Measurements from ENCODE around the gene TFEB. TPM values are rescaled to one million over a fixed set of nuclear protein-coding genes. Genes with fewer than 3 reads are reported as not detected.

The TFEB gene
- total RNA-seq, 1 donor = 5.1 TPM

DNA sequence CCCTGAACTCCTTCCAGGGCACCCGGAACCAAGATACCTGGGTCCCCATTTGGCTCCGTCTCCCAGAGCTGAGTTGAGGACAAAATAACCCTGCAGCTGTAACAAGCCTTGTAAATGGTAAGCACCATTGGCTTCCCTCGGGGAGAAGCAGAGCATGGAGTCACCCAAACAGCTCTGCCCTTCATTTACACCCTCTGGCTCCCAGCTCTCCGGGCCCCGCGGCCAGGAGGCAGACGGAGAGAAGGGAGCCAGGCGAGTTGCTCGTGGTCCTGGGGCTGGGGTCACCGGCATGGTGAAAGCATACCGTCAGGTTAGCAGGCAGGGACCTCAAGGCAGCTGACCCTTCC, 2.1 kb downstream of the TFEB start:
- H3K9me3 ChIP-seq (ENCODE audit: low read depth, low read length) = no peaks in the 10 kb centered on the region
- no peaks in the 10 kb centered on the region for H3K27me3 ChIP-seq (ENCODE audit: insufficient read depth, low read length)
- peak overlapping the region; percentile 92 for H2AFZ ChIP-seq (ENCODE audit: low read length)
- H4K20me1 ChIP-seq (ENCODE audit: insufficient read depth, low read length) = peaks cover 17% of the 10 kb centered on the region
- H3K36me3 ChIP-seq (ENCODE audit: insufficient read depth, low read length) = no peaks in the 10 kb centered on the region
- peak overlapping the region; percentile 76 for H3K4me3 ChIP-seq (ENCODE audit: insufficient read depth, low read length)
- peak; percentile 86 for DNase-seq (ENCODE audit: insufficient read length, low spot score, missing footprints)
- peak overlapping the region; percentile 85 for H3K4me2 ChIP-seq (ENCODE audit: insufficient read depth, low read length)
- H3K79me2 ChIP-seq (ENCODE audit: insufficient read depth, low read length) = peaks cover 35% of the 10 kb centered on the region
- peaks cover 30% of the 10 kb centered on the region for H3K4me1 ChIP-seq (ENCODE audit: insufficient read depth, low read length)
- H3K27ac ChIP-seq (ENCODE audit: low read depth, low read length) = peak overlapping the region; percentile 54
- TF ChIP-seq, protein P1, sequence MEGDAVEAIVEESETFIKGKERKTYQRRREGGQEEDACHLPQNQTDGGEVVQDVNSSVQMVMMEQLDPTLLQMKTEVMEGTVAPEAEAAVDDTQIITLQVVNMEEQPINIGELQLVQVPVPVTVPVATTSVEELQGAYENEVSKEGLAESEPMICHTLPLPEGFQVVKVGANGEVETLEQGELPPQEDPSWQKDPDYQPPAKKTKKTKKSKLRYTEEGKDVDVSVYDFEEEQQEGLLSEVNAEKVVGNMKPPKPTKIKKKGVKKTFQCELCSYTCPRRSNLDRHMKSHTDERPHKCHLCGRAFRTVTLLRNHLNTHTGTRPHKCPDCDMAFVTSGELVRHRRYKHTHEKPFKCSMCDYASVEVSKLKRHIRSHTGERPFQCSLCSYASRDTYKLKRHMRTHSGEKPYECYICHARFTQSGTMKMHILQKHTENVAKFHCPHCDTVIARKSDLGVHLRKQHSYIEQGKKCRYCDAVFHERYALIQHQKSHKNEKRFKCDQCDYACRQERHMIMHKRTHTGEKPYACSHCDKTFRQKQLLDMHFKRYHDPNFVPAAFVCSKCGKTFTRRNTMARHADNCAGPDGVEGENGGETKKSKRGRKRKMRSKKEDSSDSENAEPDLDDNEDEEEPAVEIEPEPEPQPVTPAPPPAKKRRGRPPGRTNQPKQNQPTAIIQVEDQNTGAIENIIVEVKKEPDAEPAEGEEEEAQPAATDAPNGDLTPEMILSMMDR (IDR thresholded peaks at IDR 0.05; ENCODE audit: extremely low read depth, low read depth, low read length) = no peak

DNA sequence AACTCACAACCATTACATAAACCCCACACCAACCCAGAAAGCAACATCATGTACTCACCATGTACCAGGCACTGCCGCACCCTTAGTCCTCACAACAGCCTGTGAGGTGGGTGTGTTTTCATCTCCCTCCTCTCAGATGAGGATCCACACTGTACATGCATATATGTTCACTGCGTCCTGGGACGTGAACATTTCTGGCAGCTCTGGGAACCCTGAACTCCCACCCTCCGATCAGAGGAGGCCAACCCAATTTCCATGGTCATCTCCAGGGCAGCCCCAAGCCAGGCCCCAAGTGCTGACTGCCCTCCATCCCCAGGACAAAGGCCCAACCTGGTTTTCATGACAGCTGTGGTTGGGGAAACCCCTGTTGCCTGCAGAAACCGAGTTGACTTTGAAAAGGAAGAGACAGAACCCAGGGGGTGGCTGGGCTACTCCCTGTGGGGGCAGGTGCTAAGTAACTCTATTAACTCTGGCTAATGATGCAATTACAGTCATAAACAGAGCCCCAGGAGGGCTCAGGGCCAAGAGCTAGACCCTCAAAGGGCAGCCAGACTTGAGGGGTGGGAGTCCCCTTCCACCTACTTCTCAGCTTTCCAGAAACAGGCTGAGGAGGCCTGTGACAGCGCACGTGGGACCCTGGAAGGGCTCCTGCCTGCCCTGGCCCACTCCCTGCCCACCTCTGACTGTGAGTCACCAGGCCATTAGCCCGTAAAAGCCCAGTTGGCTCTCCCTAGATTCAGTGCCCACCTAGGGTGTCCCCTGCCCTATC, 2.6 kb downstream of the TFEB start:
- DNase-seq (ENCODE audit: insufficient read length, low spot score, missing footprints) = peak; percentile 85
- H3K79me2 ChIP-seq (ENCODE audit: insufficient read depth, low read length) = peaks cover 40% of the 10 kb centered on the region
- peak overlapping the region; percentile 76 for H3K4me3 ChIP-seq (ENCODE audit: insufficient read depth, low read length)

GRCh38 chr6:41732149-41732548, 3.3 kb downstream of the TFEB start:
- H3K4me2 ChIP-seq (ENCODE audit: insufficient read depth, low read length) = peak overlapping the region; percentile 85
- no peak overlapping the region for H2AFZ ChIP-seq (ENCODE audit: low read length)
- no peak overlapping the region for H3K4me3 ChIP-seq (ENCODE audit: insufficient read depth, low read length)
- no peaks in the 10 kb centered on the region for H3K36me3 ChIP-seq (ENCODE audit: insufficient read depth, low read length)
- H3K4me1 ChIP-seq (ENCODE audit: insufficient read depth, low read length) = peaks cover 30% of the 10 kb centered on the region
- no peak for DNase-seq (ENCODE audit: insufficient read length, low spot score, missing footprints)
- no peaks in the 10 kb centered on the region for H3K9me3 ChIP-seq (ENCODE audit: low read depth, low read length)
- peaks cover 40% of the 10 kb centered on the region for H3K79me2 ChIP-seq (ENCODE audit: insufficient read depth, low read length)
- no peaks in the 10 kb centered on the region for H3K27me3 ChIP-seq (ENCODE audit: insufficient read depth, low read length)
- no peak overlapping the region for H3K27ac ChIP-seq (ENCODE audit: low read depth, low read length)
- TF ChIP-seq, protein P1 (IDR thresholded peaks at IDR 0.05; ENCODE audit: extremely low read depth, low read depth, low read length) = no peak
- peaks cover 22% of the 10 kb centered on the region for H4K20me1 ChIP-seq (ENCODE audit: insufficient read depth, low read length)

More for the DNA sequence above, 2.6 kb downstream of the TFEB start:
- Histone ChIP-seq H3K36me3 (ENCODE audit: insufficient read depth, low read length) (no peaks in the 10 kb centered on the region), H3K27me3 (ENCODE audit: insufficient read depth, low read length) (no peaks in the 10 kb centered on the region), H3K4me2 (ENCODE audit: insufficient read depth, low read length) (peak overlapping the region; percentile 85), H4K20me1 (ENCODE audit: insufficient read depth, low read length) (peaks cover 20% of the 10 kb centered on the region), H3K4me1 (ENCODE audit: insufficient read depth, low read length) (peaks cover 30% of the 10 kb centered on the region), H3K27ac (ENCODE audit: low read depth, low read length) (peak overlapping the region; percentile 54), H2AFZ (ENCODE audit: low read length) (no peak overlapping the region), H3K9me3 (ENCODE audit: low read depth, low read length) (no peaks in the 10 kb centered on the region)
- TF ChIP-seq, protein P1 (IDR thresholded peaks at IDR 0.05; ENCODE audit: extremely low read depth, low read depth, low read length) = no peak

DNA sequence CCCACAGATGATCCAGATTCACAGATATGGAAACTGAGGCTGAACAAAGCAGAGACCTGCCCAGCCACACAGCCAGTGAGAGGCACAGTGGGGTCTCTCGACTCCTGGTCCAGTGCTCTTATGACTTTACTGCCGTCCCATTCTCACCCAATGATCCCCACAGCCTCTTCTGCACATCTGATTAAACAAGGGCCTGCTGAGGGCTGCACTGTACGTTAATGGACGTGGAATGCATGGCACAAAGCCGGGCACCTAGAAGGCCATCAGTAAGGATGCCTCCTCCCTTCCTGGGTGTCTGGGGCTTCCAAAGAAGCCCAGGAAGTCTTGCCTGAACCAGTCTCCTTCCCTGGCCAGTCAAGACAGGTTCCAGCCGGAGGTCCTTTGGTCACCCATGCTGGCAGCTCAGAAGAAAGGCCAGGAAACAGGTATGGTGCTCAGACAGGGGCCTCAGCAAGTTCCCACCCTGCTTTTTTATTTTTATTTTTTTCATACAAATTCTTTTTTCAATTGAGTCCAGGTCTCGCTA, 3.8 kb downstream of the TFEB start:
- Histone ChIP-seq H4K20me1 (ENCODE audit: insufficient read depth, low read length) (peaks cover 22% of the 10 kb centered on the region), H2AFZ (ENCODE audit: low read length) (no peak overlapping the region), H3K9me3 (ENCODE audit: low read depth, low read length) (no peaks in the 10 kb centered on the region), H3K4me3 (ENCODE audit: insufficient read depth, low read length) (no peak overlapping the region), H3K27ac (ENCODE audit: low read depth, low read length) (no peak overlapping the region), H3K79me2 (ENCODE audit: insufficient read depth, low read length) (peaks cover 43% of the 10 kb centered on the region), H3K4me2 (ENCODE audit: insufficient read depth, low read length) (no peak overlapping the region), H3K27me3 (ENCODE audit: insufficient read depth, low read length) (no peaks in the 10 kb centered on the region), H3K4me1 (ENCODE audit: insufficient read depth, low read length) (peaks cover 30% of the 10 kb centered on the region), H3K36me3 (ENCODE audit: insufficient read depth, low read length) (no peaks in the 10 kb centered on the region)
- peak; percentile 64 for DNase-seq (ENCODE audit: insufficient read length, low spot score, missing footprints)
- TF ChIP-seq, protein P1 (IDR thresholded peaks at IDR 0.05; ENCODE audit: extremely low read depth, low read depth, low read length) = no peak

All from osteoblast (primary cell).